A549 (cell line): ENCODE results near the gene HUS1B. TPM values are rescaled to one million over a fixed set of nuclear protein-coding genes. Genes with fewer than 3 reads are reported as not detected.

Experiments used
- ATAC-seq, 2 experiments: fragments of 200-7000 bp in 1 of 2; fragments of >200 bp in 1 of 2; cut with Nextera tagmentation in 1 of 2; cut with Tn5 transposase in 1 of 2; 3 replicates each; pipeline versions ENCODE4 v1.8.0 to v1.9.1; 2018 to 2020; ENCODE audit warnings: mild to moderate bottlenecking in 1 of 2, moderate library complexity in 1 of 2
- CTCF ChIA-PET: fragments of 300-600 bp; sonication (Branson Sonifier 250); formaldehyde crosslinking; extraction: SDS; loops from one replicate; lab custom pipeline; 2021; ENCODE audit warnings: antibody characterized with exemption, inconsistent platforms; lab: Yijun Ruan, JAX
- POLR2A ChIA-PET: fragments of 350-600 bp; formaldehyde crosslinking; extraction: SDS; loops from one replicate; lab custom pipeline; 2021; ENCODE audit warnings: antibody characterized with exemption, inconsistent platforms; lab: Yijun Ruan, JAX
- DNase-seq, 2 experiments: peaks; one replicate each; pipeline versions ENCODE4 v3.0.0 to v3.0.0-alpha.2; 2011 to 2016; ENCODE audit warnings: low read depth in 1 of 2, low spot score in 1 of 2
- FAIRE-seq: peaks from 2 replicates; lab custom pipeline; 2011; peaks lifted over from hg19 to GRCh38; lab: Jason Lieb, UNC
- H3K27ac ChIP-seq, 2 experiments: fragments of >200 bp; sonication (Bioruptor Twin); formaldehyde crosslinking; 3 replicates each; pipeline ENCODE4 v1.5.1; 2016 to 2017
- H3K4me1 ChIP-seq: fragments of >200 bp; sonication (Bioruptor Twin); formaldehyde crosslinking; 3 replicates; pipeline ENCODE4 v1.6.1; 2016
- H3K4me2 ChIP-seq: fragments of >200 bp; sonication (Bioruptor Twin); formaldehyde crosslinking; 3 replicates; pipeline ENCODE4 v1.6.1; 2016
- H3K4me3 ChIP-seq: fragments of >200 bp; sonication (Bioruptor Twin); formaldehyde crosslinking; 3 replicates; pipeline ENCODE4 v1.5.1; 2016
- H3K9me3 ChIP-seq: fragments of >200 bp; sonication (Bioruptor Twin); formaldehyde crosslinking; 3 replicates; pipeline ENCODE4 v1.6.1; 2016
- BHLHE40 ChIP-seq: IDR thresholded peaks from 2 replicates; pipeline ENCODE4 v1.6.1; 2012; ENCODE audit warnings: low read depth, low read length, inconsistent platforms
- CHD4 ChIP-seq: fragments of 200-600 bp; sonication (generic); IDR thresholded peaks from 2 replicates; pipeline ENCODE4 v1.6.1; 2016; ENCODE audit warnings: antibody characterized with exemption, mild to moderate bottlenecking, borderline replicate concordance
- EHF ChIP-seq: fragments of 250-450 bp; sonication (Bioruptor Pico); IDR thresholded peaks from 2 replicates; pipeline ENCODE4 v1.5.0; 2020; ENCODE audit warnings: mild to moderate bottlenecking
- FOSB ChIP-seq: fragments of 250-450 bp; sonication (Bioruptor Pico); IDR thresholded peaks from 2 replicates; pipeline ENCODE4 v1.5.0; 2020; ENCODE audit warnings: mild to moderate bottlenecking, moderate library complexity
- FOSL2 ChIP-seq, 2 experiments: fragments of 450-650 bp in 1 of 2; fragments of >200 bp in 1 of 2; sonication (Bioruptor Twin) in 1 of 2; formaldehyde crosslinking; IDR thresholded peaks; 2 replicates each; pipeline versions ENCODE4 v1.5.0 to v1.6.1; 2016 to 2020; ENCODE audit warnings: mild to moderate bottlenecking in 1 of 2, moderate library complexity in 1 of 2
- HEYL ChIP-seq: fragments of 250-450 bp; sonication (Bioruptor Pico); IDR thresholded peaks from 2 replicates; pipeline ENCODE4 v1.8.0; 2021; ENCODE audit warnings: mild to moderate bottlenecking, moderate library complexity
- HMGXB4 ChIP-seq: fragments of 250-450 bp; sonication (Bioruptor Pico); IDR thresholded peaks from 2 replicates; pipeline ENCODE4 v1.5.0; 2021; ENCODE audit warnings: mild to moderate bottlenecking, moderate library complexity, borderline replicate concordance
- HOXA7 ChIP-seq: fragments of 250-450 bp; sonication (Bioruptor Pico); IDR thresholded peaks from 2 replicates; pipeline ENCODE4 v1.5.0; 2020; ENCODE audit warnings: mild to moderate bottlenecking, moderate library complexity
- JUNB ChIP-seq: fragments of >200 bp; sonication (Bioruptor Twin); formaldehyde crosslinking; IDR thresholded peaks from 2 replicates; pipeline ENCODE4 v1.6.1; 2016
- MAFK ChIP-seq: fragments of 450-650 bp; IDR thresholded peaks from 2 replicates; pipeline ENCODE4 v1.6.1; 2014; ENCODE audit not compliant: partially characterized antibody
- POLR2AphosphoS2 ChIP-seq: conservative IDR thresholded peaks from 2 replicates; pipeline ENCODE4 v1.6.1; 2012; ENCODE audit warnings: low read length, improper control_type of control experiment, inconsistent platforms
- RAD21 ChIP-seq, 2 experiments: fragments of >200 bp in 1 of 2; sonication (Bioruptor Twin) in 1 of 2; formaldehyde crosslinking in 1 of 2; IDR thresholded peaks in 1 of 2; conservative IDR thresholded peaks in 1 of 2; 2 replicates in 1 of 2; 3 replicates in 1 of 2; pipeline ENCODE4 v1.6.1; 2012 to 2018; ENCODE audit warnings: inconsistent platforms in 1 of 2
- RARB ChIP-seq: fragments of 250-450 bp; sonication (Bioruptor Pico); IDR thresholded peaks from 2 replicates; pipeline ENCODE4 v1.8.0; 2021; ENCODE audit warnings: mild to moderate bottlenecking, moderate library complexity
- RFX5 ChIP-seq: fragments of 450-650 bp; IDR thresholded peaks from 2 replicates; pipeline ENCODE4 v1.7.1; 2014; ENCODE audit warnings: antibody characterized with exemption, mild to moderate bottlenecking, moderate library complexity
- TP53 ChIP-seq: fragments of 250-450 bp; sonication (Bioruptor Pico); IDR thresholded peaks from 2 replicates; pipeline ENCODE4 v1.5.0; 2021; ENCODE audit warnings: mild to moderate bottlenecking, moderate library complexity
- ZC3H11A ChIP-seq: fragments of 450-650 bp; IDR thresholded peaks from 2 replicates; pipeline ENCODE4 v1.6.1; 2014; ENCODE audit warnings: antibody characterized with exemption, mild to moderate bottlenecking
- WGBS: methylation state at CpG from one replicate; pipeline ENCODE4 v1.1.6; 2017; ENCODE audit errors: missing lambda C conversion rate; 5-methylcytosine and 5-hydroxymethylcytosine counted together
- polyA plus RNA-seq, 4 experiments: library from polyadenylated mRNA; depleted of rRNA in 3 of 4; stranded (reverse); fragments of >200 nt; fragmentation: RNase III in 1 of 4; extraction: RNeasy Plus Mini Kit Qiagen cat#74134 plus additional on column Dnase treatment in 1 of 4; gene quantifications; 2 replicates in 3 of 4; 3 replicates in 1 of 4; pipeline ENCODE4 v1.2.3, GENCODE V29; 2011 to 2017
- TF ChIP-seq, protein P1 (sequence below): fragments of >200 bp; sonication (Bioruptor Twin); formaldehyde crosslinking; IDR thresholded peaks from 2 replicates; pipeline ENCODE4 v1.6.1; 2016
- TF ChIP-seq, protein P2 (sequence below): fragments of 150-350 bp; IDR thresholded peaks from 2 replicates; pipeline ENCODE4 v1.6.1; 2014; ENCODE audit warnings: low read depth, mild to moderate bottlenecking, low read length

Gene HUS1B
- polyA plus RNA-seq, 2 of the 4 experiments (the other 2 are of a cell fraction) = 0.17 to 0.25 TPM

GRCh38 chr6:679282-679681 is 22.4 kb upstream of the HUS1B start:
- Histone ChIP-seq H3K9me3 (no peaks in the 10 kb centered on the region), H3K4me3 (no peak overlapping the region), H3K27ac (no peak overlapping the region), H3K4me1 (peaks cover 33% of the 10 kb centered on the region), H3K4me2 (no peak overlapping the region)
- TF ChIP-seq EHF (CRISPR knock-in tag) (no peak), RARB (CRISPR knock-in tag) (no peak), HEYL (CRISPR knock-in tag) (no peak), MAFK (no peak)
- FAIRE-seq (no peak), DNase-seq (no peak), ATAC-seq (no peak)
- POLR2A ChIA-PET = no interaction called here
- CTCF ChIA-PET = no interaction called here
- WGBS = 91% methylated on average over 8 of the region's 9 CpGs

DNA sequence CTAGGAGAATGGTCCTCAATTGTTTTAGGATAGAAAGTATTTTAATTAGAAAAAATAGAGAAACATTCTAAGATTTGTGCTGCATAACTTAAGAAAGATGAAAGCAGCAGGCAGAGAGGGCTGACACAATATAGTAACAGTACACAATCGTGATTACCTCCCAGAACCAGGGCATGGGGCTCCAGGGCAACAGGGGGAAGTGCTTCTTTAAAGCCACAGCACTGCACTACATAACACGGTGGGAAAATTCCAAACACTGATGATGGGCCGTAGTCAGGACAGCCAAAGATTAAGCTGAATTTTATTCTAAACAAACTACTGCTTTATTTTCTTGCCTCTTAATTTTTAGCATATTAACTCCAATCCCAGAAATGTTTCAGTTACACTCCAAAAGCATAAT is 21.6 kb upstream of the HUS1B start:
- ChIA-PET POLR2A (no interaction called here), CTCF (no interaction called here)
- WGBS = 69% methylated on average over 3 of the region's 3 CpGs
- H3K4me2 ChIP-seq = no peak overlapping the region
- DNase-seq = no peak
- H3K27ac ChIP-seq = no peak overlapping the region
- H3K4me3 ChIP-seq = no peak overlapping the region
- no peak for ATAC-seq
- no peak for TF ChIP-seq ZC3H11A
- no peaks in the 10 kb centered on the region for H3K9me3 ChIP-seq
- no peak for FAIRE-seq
- peaks cover 29% of the 10 kb centered on the region for H3K4me1 ChIP-seq

DNA sequence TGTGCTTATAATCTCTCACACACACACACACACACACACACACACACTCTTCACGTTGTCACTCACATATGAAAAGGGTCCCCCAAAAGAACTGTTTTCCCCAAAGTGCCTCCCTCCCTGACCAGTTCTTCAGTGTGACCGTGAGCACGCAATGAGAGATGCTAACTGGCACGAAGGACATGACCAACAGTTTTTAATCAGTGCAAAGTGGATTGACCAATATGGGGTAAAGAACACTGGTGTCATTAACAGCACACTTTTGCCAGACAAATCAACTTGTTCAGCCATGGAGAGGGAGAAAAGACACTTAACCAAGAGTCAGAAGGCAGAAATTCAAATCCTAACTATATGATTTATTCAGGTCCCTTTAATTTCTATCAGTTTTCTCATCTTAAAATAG is 21.0 kb upstream of the HUS1B start:
- CTCF ChIA-PET = no interaction called here
- Histone ChIP-seq H3K4me1 (peaks cover 28% of the 10 kb centered on the region), H3K27ac (no peak overlapping the region), H3K4me2 (no peak overlapping the region)
- no peak for FAIRE-seq
- POLR2A ChIA-PET = no interaction called here
- no peak for ATAC-seq
- 98% methylated on average over 4 of the region's 4 CpGs for WGBS
- DNase-seq = no peak
- TF ChIP-seq TP53 (CRISPR knock-in tag) = no peak
- no peak for TF ChIP-seq RAD21 (conservative IDR thresholded peaks at IDR 0.05 in 1 of 2, IDR thresholded peaks at IDR 0.05 in 1 of 2)
- no peak for TF ChIP-seq FOSL2 (IDR thresholded peaks at IDR 0.05)
- no peak for TF ChIP-seq FOSL2 (CRISPR knock-in tag; IDR thresholded peaks at IDR 0.05)
- TF ChIP-seq JUNB = no peak
- TF ChIP-seq, protein P1, sequence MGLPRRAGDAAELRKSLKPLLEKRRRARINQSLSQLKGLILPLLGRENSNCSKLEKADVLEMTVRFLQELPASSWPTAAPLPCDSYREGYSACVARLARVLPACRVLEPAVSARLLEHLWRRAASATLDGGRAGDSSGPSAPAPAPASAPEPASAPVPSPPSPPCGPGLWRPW = no peak
- TF ChIP-seq, all 56 proteins: peak for 0
- Histone ChIP-seq H3K9me3 (no peaks in the 10 kb centered on the region), H3K4me3 (no peak overlapping the region)

DNA sequence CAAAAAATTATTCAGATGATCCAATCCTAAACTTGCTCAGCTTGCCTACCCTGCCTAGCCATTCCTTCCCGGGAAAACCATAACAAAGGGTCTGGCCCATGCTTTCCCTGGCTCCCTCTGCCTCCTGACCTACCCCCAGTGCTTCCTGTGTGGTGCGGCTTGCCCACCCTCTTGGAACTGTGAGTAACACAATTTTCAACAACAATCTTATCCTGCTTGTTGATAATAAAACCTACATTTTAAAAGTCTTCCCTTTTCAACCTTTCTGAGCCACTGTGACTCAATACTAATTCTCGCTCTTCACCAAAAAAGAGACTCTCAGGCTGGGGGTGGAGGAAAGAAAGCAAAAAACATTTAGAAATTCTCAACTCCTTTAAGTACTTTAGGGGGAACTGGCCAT is 18.1 kb upstream of the HUS1B start:
- Histone ChIP-seq H3K4me3 (no peak overlapping the region), H3K9me3 (no peaks in the 10 kb centered on the region), H3K4me2 (no peak overlapping the region), H3K4me1 (peaks cover 7% of the 10 kb centered on the region; the same call in 1 of the 3 replicates), H3K27ac (no peak overlapping the region)
- ChIA-PET POLR2A (no interaction called here), CTCF (no interaction called here)
- FAIRE-seq = no peak
- DNase-seq = no peak
- TF ChIP-seq, protein P2, sequence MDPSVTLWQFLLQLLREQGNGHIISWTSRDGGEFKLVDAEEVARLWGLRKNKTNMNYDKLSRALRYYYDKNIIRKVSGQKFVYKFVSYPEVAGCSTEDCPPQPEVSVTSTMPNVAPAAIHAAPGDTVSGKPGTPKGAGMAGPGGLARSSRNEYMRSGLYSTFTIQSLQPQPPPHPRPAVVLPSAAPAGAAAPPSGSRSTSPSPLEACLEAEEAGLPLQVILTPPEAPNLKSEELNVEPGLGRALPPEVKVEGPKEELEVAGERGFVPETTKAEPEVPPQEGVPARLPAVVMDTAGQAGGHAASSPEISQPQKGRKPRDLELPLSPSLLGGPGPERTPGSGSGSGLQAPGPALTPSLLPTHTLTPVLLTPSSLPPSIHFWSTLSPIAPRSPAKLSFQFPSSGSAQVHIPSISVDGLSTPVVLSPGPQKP = no peak
- TF ChIP-seq TP53 (CRISPR knock-in tag) = no peak
- no peak for TF ChIP-seq FOSB (CRISPR knock-in tag)
- TF ChIP-seq RARB (CRISPR knock-in tag) = no peak
- TF ChIP-seq POLR2AphosphoS2 = no peak
- TF ChIP-seq CHD4 = no peak
- TF ChIP-seq HOXA7 (CRISPR knock-in tag) = no peak
- TF ChIP-seq HMGXB4 = no peak
- TF ChIP-seq, protein P1 = no peak
- no peak for TF ChIP-seq BHLHE40
- TF ChIP-seq RAD21 (conservative IDR thresholded peaks at IDR 0.05 in 1 of 2, IDR thresholded peaks at IDR 0.05 in 1 of 2) = no peak
- TF ChIP-seq RFX5 = no peak
- whole genome bisulfite sequencing = 98% methylated on average over 3 of the region's 3 CpGs
- ATAC-seq = no peak
